Natural killer cell (primary cell): Measurements from ENCODE around the gene FOXP1. TPM values are rescaled to one million over a fixed set of nuclear protein-coding genes. Genes with fewer than 3 reads are reported as not detected.

Source experiments
- ATAC-seq, 3 donors: fragments of 150-1000 bp in 2 of 3; fragments of 200-7000 bp in 1 of 3; cut with Tn5 transposase; 1 replicate in 1 of 3; 2 replicates in 2 of 3; pipeline ENCODE4 v1.10.0; 2021; ENCODE audit warnings: mild to moderate bottlenecking in 2 of 3, moderate library complexity in 2 of 3
- DNase-seq, 2 donors: peaks; one replicate each; pipeline versions ENCODE4 v3.0.0 to v3.0.0-alpha.2; 2013 to 2021; ENCODE audit warnings: mixed read lengths in 1 of 2
- H3K27ac ChIP-seq: one replicate; pipeline ENCODE4 v1.5.1; 2013; ENCODE audit warnings: mild to moderate bottlenecking, low read length
- H3K27me3 ChIP-seq: one replicate; pipeline ENCODE4 v1.6.1; 2013; ENCODE audit warnings: low read length; ENCODE audit not compliant: control insufficient read depth, insufficient read depth
- H3K36me3 ChIP-seq: one replicate; pipeline ENCODE4 v1.6.1; 2013; ENCODE audit warnings: low read length; ENCODE audit not compliant: control insufficient read depth, insufficient read depth
- H3K4me1 ChIP-seq: one replicate; pipeline ENCODE4 v1.6.1; 2013; ENCODE audit warnings: low read length; ENCODE audit not compliant: control insufficient read depth, insufficient read depth
- H3K4me3 ChIP-seq: one replicate; pipeline ENCODE4 v1.5.1; 2013; ENCODE audit warnings: low read length
- H3K9me3 ChIP-seq: one replicate; pipeline ENCODE4 v1.6.1; 2013; ENCODE audit warnings: low read length; ENCODE audit not compliant: control insufficient read depth, insufficient read depth
- H3K27ac Mint-ChIP-seq, 2 donors: one replicate each; pipeline ENCODE4 v1.8.0; 2022; ENCODE audit warnings: mild to moderate bottlenecking in 2 of 2, mixed read lengths in 2 of 2, moderate library complexity in 1 of 2
- H3K27me3 Mint-ChIP-seq, 2 donors: one replicate each; pipeline ENCODE4 v1.8.0; 2022; ENCODE audit warnings: low read depth in 2 of 2, mixed read lengths in 2 of 2
- H3K36me3 Mint-ChIP-seq: one replicate; pipeline ENCODE4 v1.8.0; 2022; ENCODE audit warnings: mixed read lengths
- H3K4me1 Mint-ChIP-seq, 2 donors: one replicate each; pipeline ENCODE4 v1.8.0; 2022; ENCODE audit warnings: mixed read lengths in 2 of 2
- H3K4me3 Mint-ChIP-seq: one replicate; pipeline ENCODE4 v1.8.0; 2022; ENCODE audit warnings: mild to moderate bottlenecking, moderate library complexity, mixed read lengths
- H3K9me3 Mint-ChIP-seq, 2 donors: one replicate each; pipeline ENCODE4 v1.8.0; 2022; ENCODE audit warnings: mixed read lengths in 2 of 2
- CTCF ChIP-seq: fragments of 200-600 bp; IDR thresholded peaks from one replicate; pipeline ENCODE4 v1.8.0; 2022; ENCODE audit warnings: antibody characterized with exemption
- WGBS: methylation state at CpG from one replicate; pipeline ENCODE4 v1.1.7; 2013; ENCODE audit warnings: missing lambda C conversion rate; ENCODE audit not compliant: insufficient coverage; 5-methylcytosine and 5-hydroxymethylcytosine counted together
- intact Hi-C: fragments of 100-400 bp; cut with micrococcal nuclease; formaldehyde crosslinking; loops from one replicate; pipeline ENCODE4 v1.14.2; 2022
- total RNA-seq, 4 donors: library from RNA; stranded (reverse); fragments of 120-200 nt in 1 of 4; gene quantifications; one replicate each; pipeline versions ENCODE4 v1.2.3 to v1.2.4, GENCODE V29; 2013 to 2022

Gene FOXP1
- total RNA-seq, 3 donors from 2014 or later (not counting 1 experiment from before 2014, with no cell fraction given) = 166 to 185 (median 166) TPM

- H3K4me1 Mint-ChIP-seq = peaks cover 0 to 3% of the 10 kb centered on the region in 2 donors
- peaks cover 11% of the 10 kb centered on the region for H3K36me3 Mint-ChIP-seq
- no peak overlapping the region for H3K4me3 ChIP-seq
- no peaks in the 10 kb centered on the region for H3K4me1 ChIP-seq
- intact Hi-C loops = no loop called here
- H3K27ac ChIP-seq = no peak overlapping the region
- H3K36me3 ChIP-seq = peaks cover 90% of the 10 kb centered on the region
- H3K9me3 ChIP-seq = no peaks in the 10 kb centered on the region
- TF ChIP-seq CTCF = no peak
- DNase-seq (no peak), ATAC-seq (no peak)
- H3K27ac Mint-ChIP-seq = no peak overlapping the region
- no peaks in the 10 kb centered on the region for H3K27me3 Mint-ChIP-seq
- no peak overlapping the region for H3K4me3 Mint-ChIP-seq
- no peaks in the 10 kb centered on the region for H3K9me3 Mint-ChIP-seq
- no peaks in the 10 kb centered on the region for H3K27me3 ChIP-seq
- 96% methylated on average over 3 of the region's 4 CpGs for WGBS
Observed at GRCh38 chr3:70970171-70970570, 613.4 kb downstream of the FOXP1 start.

GRCh38 chr3:70963431-70964275, 619.9 kb downstream of the FOXP1 start:
- Mint-ChIP-seq H3K36me3 (peaks cover 32% of the 10 kb centered on the region), H3K27me3 (no peaks in the 10 kb centered on the region), H3K4me3 (no peak overlapping the region), H3K9me3 (no peaks in the 10 kb centered on the region), H3K27ac (peak overlapping the region in 1 of 2 donors; percentile 64), H3K4me1 (peaks cover 0 to 4% of the 10 kb centered on the region in 2 donors)
- H3K9me3 ChIP-seq = no peaks in the 10 kb centered on the region
- WGBS = 88% methylated on average over 10 of the region's 13 CpGs
- H3K4me1 ChIP-seq = no peaks in the 10 kb centered on the region
- H3K27ac ChIP-seq = no peak overlapping the region
- ATAC-seq (peak in 1 of 3 donors; percentile 46), DNase-seq (no peak)
- peaks cover 77% of the 10 kb centered on the region for H3K36me3 ChIP-seq
- no peak overlapping the region for H3K4me3 ChIP-seq
- no peak for TF ChIP-seq CTCF
- intact Hi-C loops = no loop called here
- H3K27me3 ChIP-seq = no peaks in the 10 kb centered on the region

GRCh38 chr3:70959506-70960291, 623.8 kb downstream of the FOXP1 start:
- Histone ChIP-seq H3K27ac (no peak overlapping the region), H3K4me3 (no peak overlapping the region), H3K4me1 (no peaks in the 10 kb centered on the region), H3K36me3 (peaks cover 58% of the 10 kb centered on the region), H3K9me3 (no peaks in the 10 kb centered on the region), H3K27me3 (no peaks in the 10 kb centered on the region)
- H3K4me3 Mint-ChIP-seq = no peak overlapping the region
- DNase-seq = no peak
- intact Hi-C loops = no loop called here
- peaks cover 26% of the 10 kb centered on the region for H3K36me3 Mint-ChIP-seq
- 95% methylated on average over 14 of the region's 14 CpGs for WGBS
- no peak for TF ChIP-seq CTCF
- peaks cover 0 to 4% of the 10 kb centered on the region in 2 donors for H3K4me1 Mint-ChIP-seq
- no peak for ATAC-seq
- no peak overlapping the region for H3K27ac Mint-ChIP-seq
- H3K9me3 Mint-ChIP-seq = no peaks in the 10 kb centered on the region
- H3K27me3 Mint-ChIP-seq = no peaks in the 10 kb centered on the region
